ENCODE results near the gene GGTA1. TPM values are rescaled to one million over a fixed set of nuclear protein-coding genes. Genes with fewer than 3 reads are reported as not detected.
"Not testable (repeated sequence)": the region's sequence is repeated elsewhere in the genome, so short reads cannot be mapped to it uniquely, and the experiment has no call there.

GGTA1 gene
- total RNA-seq, 2 experiments from 2014 or later = 1.6 TPM; not detected in 1

- Mint-ChIP-seq H3K4me1 (peaks cover 17% of the 10 kb centered on the region), H3K27ac (no peak overlapping the region), H3K27me3 (peaks cover 48% of the 10 kb centered on the region), H3K9me3 (ENCODE audit: low read depth) (no peaks in the 10 kb centered on the region), H3K4me3 (no peak overlapping the region), H3K36me3 (peaks cover 4% of the 10 kb centered on the region)
- DNase-seq (peak; percentile 53), ATAC-seq (peak; percentile 58)
- CTCF ChIA-PET = interaction anchor here (1.2 to 1.8 kb wide), 2 partner anchors 52 to 93 kb away, joined by 3 to 4 read pairs; no protein-coding TSS in a partner anchor
Observed at GRCh38 chr9:121445986-121446385, 53.7 kb downstream of the GGTA1 start.

GRCh38 chr9:121443981-121444380 is 55.7 kb downstream of the GGTA1 start:
- Mint-ChIP-seq H3K4me1 (peaks cover 15% of the 10 kb centered on the region), H3K36me3 (peaks cover 4% of the 10 kb centered on the region), H3K27ac (no peak overlapping the region), H3K9me3 (ENCODE audit: low read depth) (no peaks in the 10 kb centered on the region), H3K4me3 (no peak overlapping the region), H3K27me3 (peaks cover 49% of the 10 kb centered on the region)
- no peak for ATAC-seq
- CTCF ChIA-PET = no interaction called here
- no peak for DNase-seq

GRCh38 chr9:121441165-121441564 is 58.5 kb downstream of the GGTA1 start:
- Mint-ChIP-seq H3K9me3 (ENCODE audit: low read depth) (no peaks in the 10 kb centered on the region), H3K27me3 (peaks cover 39% of the 10 kb centered on the region), H3K4me1 (no peaks in the 10 kb centered on the region), H3K36me3 (no peaks in the 10 kb centered on the region), H3K4me3 (no peak overlapping the region), H3K27ac (no peak overlapping the region)
- no peak for DNase-seq
- CTCF ChIA-PET = no interaction called here
- no peak for ATAC-seq

DNA sequence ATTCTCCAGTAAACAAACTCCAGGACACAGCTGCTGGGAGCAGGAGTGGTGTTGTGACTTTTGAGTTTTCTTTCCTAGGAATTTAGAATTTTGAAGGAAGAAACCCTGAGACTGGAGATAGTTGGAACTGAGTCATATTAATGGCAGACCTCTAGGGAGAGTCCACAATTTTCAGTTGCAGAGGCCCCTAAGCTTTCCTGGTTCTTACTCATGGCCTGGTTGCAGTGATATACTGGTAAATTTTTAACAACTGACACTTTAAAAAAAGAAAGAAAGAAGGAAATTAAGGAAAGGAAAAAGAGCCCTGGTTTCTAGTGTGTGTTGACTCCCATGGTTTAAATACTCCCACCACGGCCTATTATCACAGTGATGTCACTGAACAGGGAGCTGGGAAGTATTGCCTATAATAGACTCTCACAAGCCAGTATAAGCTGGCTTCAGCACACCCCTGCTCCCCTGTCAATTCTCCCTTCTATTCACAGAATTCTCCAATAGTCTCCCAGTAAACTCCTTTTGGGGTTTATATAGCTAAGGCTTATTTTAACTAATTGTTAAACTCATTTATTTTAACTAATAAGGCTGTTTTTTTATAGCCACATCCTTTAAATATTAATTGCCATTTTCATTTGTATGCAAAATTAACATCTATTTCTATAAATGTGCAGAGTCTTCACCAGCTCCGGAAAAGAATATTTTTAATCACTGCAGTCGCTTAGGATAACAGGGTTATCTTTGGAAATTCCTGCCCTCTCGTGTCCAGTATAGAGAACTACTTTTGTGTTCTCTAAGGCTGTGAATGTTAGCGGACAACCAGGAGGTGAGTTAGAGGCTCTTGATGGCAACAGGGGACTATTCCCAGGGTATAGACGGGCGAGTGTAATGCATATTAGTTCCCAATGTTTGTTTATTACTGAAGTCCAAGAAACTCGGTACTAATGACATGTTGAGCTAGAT is 59.7 kb downstream of the GGTA1 start:
- Mint-ChIP-seq H3K4me1 (no peaks in the 10 kb centered on the region), H3K27ac (no peak overlapping the region), H3K36me3 (no peaks in the 10 kb centered on the region), H3K27me3 (peaks cover 40% of the 10 kb centered on the region), H3K4me3 (no peak overlapping the region), H3K9me3 (ENCODE audit: low read depth) (no peaks in the 10 kb centered on the region)
- CTCF ChIA-PET = interaction anchor here (1.2 kb wide), 1 partner anchor 120 kb away, joined by 3 read pairs; no protein-coding TSS in a partner anchor
- ATAC-seq = no peak
- DNase-seq = no peak

- H3K27ac Mint-ChIP-seq = no peak overlapping the region
- H3K4me3 Mint-ChIP-seq = no peak overlapping the region
- H3K9me3 Mint-ChIP-seq (ENCODE audit: low read depth) = no peaks in the 10 kb centered on the region
- DNase-seq (no peak), ATAC-seq (no peak)
- H3K4me1 Mint-ChIP-seq = no peaks in the 10 kb centered on the region
- CTCF ChIA-PET = interaction anchor here (0.6 to 1.2 kb wide), 4 partner anchors 23 to 119 kb away, joined by 3 to 4 read pairs (median 4); no protein-coding TSS in a partner anchor
- H3K27me3 Mint-ChIP-seq = peaks cover 37% of the 10 kb centered on the region
- no peaks in the 10 kb centered on the region for H3K36me3 Mint-ChIP-seq
Observed at GRCh38 chr9:121439016-121439415, 60.6 kb downstream of the GGTA1 start.

GRCh38 chr9:121437891-121438290 is 61.8 kb downstream of the GGTA1 start:
- no peaks in the 10 kb centered on the region for H3K36me3 Mint-ChIP-seq

DNA sequence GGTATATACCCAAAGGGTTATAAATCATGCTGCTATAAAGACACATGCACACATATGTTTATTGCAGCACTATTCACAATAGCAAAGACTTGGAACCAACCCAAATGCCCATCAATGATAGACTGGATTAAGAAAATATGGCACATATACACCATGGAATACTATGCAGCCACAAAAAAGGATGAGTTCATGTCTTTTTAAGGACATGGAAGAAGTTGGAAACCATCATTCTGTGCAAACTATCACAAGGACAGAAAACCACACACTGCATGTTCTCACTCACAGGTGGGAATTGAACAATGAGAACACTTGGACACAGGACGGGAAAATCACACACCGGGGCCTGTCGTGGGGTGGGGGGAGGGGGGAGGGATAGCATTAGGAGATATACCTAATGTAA is 62.6 kb downstream of the GGTA1 start:
- not testable (repeated sequence) for DNase-seq; H3K4me3 Mint-ChIP-seq; H3K27ac Mint-ChIP-seq; H3K4me1 Mint-ChIP-seq; H3K36me3 Mint-ChIP-seq; H3K9me3 Mint-ChIP-seq (ENCODE audit: low read depth); ATAC-seq
- peaks cover 40% of the 10 kb centered on the region for H3K27me3 Mint-ChIP-seq
- CTCF ChIA-PET = interaction anchor here (1.7 kb wide), 1 partner anchor 26 kb away, joined by 4 read pairs; no protein-coding TSS in a partner anchor

More at GRCh38 chr9:121437891-121438290, 61.8 kb downstream of the GGTA1 start:
- H3K9me3 Mint-ChIP-seq (ENCODE audit: low read depth) = no peaks in the 10 kb centered on the region
- no peak overlapping the region for H3K27ac Mint-ChIP-seq
- no peak for ATAC-seq
- no peak for DNase-seq
- peaks cover 37% of the 10 kb centered on the region for H3K27me3 Mint-ChIP-seq
- no peak overlapping the region for H3K4me3 Mint-ChIP-seq
- no peaks in the 10 kb centered on the region for H3K4me1 Mint-ChIP-seq
- CTCF ChIA-PET = no interaction called here

DNA sequence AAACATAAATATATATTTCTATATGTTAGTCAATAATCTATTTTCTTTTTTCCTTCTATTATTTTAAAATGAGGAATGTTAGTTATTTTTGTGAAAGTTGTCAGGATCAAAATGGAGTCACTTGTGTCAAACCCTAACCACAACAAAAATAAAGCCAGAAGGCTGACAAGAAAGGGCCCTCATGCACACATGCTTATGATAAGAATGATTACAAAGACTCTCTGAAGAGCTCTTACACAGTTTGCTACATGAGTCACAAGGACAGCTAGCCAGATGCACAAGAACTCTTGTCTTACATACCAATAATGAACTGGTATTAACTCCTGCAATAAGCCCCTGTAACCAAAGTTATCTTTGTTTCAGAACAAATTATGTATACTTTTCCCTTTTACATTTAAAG is 64.7 kb downstream of the GGTA1 start:
- DNase-seq (no peak), ATAC-seq (no peak)
- CTCF ChIA-PET = no interaction called here
- Mint-ChIP-seq H3K9me3 (ENCODE audit: low read depth) (no peaks in the 10 kb centered on the region), H3K36me3 (no peaks in the 10 kb centered on the region), H3K4me1 (no peaks in the 10 kb centered on the region), H3K27me3 (peaks cover 30% of the 10 kb centered on the region), H3K4me3 (no peak overlapping the region), H3K27ac (no peak overlapping the region)

- Mint-ChIP-seq H3K27me3 (peaks cover 27% of the 10 kb centered on the region), H3K4me3 (no peak overlapping the region), H3K9me3 (ENCODE audit: low read depth) (peaks cover 2% of the 10 kb centered on the region), H3K27ac (no peak overlapping the region), H3K36me3 (peaks cover 1% of the 10 kb centered on the region), H3K4me1 (no peaks in the 10 kb centered on the region)
- ATAC-seq (no peak), DNase-seq (no peak)
- CTCF ChIA-PET = no interaction called here
Observed at GRCh38 chr9:121427899-121428298, 71.7 kb downstream of the GGTA1 start.

- no peak overlapping the region for H3K4me3 Mint-ChIP-seq
- peaks cover 28% of the 10 kb centered on the region for H3K27me3 Mint-ChIP-seq
- peaks cover 1% of the 10 kb centered on the region for H3K36me3 Mint-ChIP-seq
- peaks cover 2% of the 10 kb centered on the region for H3K9me3 Mint-ChIP-seq (ENCODE audit: low read depth)
- ATAC-seq = no peak
- DNase-seq = no peak
- no peaks in the 10 kb centered on the region for H3K4me1 Mint-ChIP-seq
- no peak overlapping the region for H3K27ac Mint-ChIP-seq
- CTCF ChIA-PET = interaction anchor here (3.7 kb wide), 1 partner anchor 104 kb away, joined by 11 read pairs; no protein-coding TSS in a partner anchor
Observed at GRCh38 chr9:121424024-121424432, 75.6 kb downstream of the GGTA1 start.

DNA sequence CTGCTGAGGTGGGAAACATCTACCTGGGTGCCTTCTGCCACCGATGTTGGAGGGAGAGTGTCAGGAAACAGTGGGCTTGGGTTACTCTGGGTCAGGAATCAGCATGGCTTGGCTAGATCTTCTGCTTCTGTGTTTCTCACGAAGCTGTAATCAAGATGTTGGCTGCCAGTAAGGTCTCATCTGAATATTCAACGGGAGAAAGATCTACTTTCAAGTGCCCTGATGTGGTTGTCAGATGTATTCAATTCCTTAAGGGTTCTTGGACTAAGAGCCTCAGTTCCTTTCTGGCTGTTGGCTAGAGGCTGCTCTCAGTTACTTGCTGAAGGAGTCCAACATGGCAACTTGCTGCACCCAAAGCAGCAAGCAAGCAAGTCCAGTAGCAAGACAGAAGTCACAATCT is 87.7 kb downstream of the GGTA1 start:
- CTCF ChIA-PET = interaction anchor here (1.1 to 3.9 kb wide), 2 partner anchors 92 to 199 kb away, joined by 5 to 14 read pairs; no protein-coding TSS in a partner anchor
- H3K36me3 Mint-ChIP-seq = no peaks in the 10 kb centered on the region
- no peak overlapping the region for H3K4me3 Mint-ChIP-seq
- H3K27me3 Mint-ChIP-seq = peaks cover 11% of the 10 kb centered on the region
- ATAC-seq (no peak), DNase-seq (no peak)
- no peaks in the 10 kb centered on the region for H3K4me1 Mint-ChIP-seq
- H3K27ac Mint-ChIP-seq = no peak overlapping the region
- no peaks in the 10 kb centered on the region for H3K9me3 Mint-ChIP-seq (ENCODE audit: low read depth)

DNA sequence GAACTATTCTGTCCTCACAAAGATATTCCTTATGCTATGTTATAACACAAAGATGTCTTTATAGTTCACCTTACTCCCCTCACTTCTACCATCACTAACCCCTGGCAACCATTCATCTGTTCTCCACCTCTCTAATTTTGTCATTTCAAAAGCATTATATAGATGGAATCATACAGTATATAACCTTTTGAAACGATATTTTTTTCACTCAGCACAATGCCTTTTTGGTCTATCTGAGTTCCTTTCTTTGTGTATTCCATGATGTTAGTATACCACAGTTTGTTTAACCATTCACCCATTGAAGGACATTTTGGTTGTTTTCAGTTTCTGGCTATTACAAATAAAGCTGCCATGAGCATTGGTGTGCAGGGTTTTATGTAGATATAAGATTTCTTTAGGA is 93.7 kb downstream of the GGTA1 start:
- no peak for DNase-seq
- H3K27me3 Mint-ChIP-seq = peaks cover 16% of the 10 kb centered on the region
- peaks cover 5% of the 10 kb centered on the region for H3K9me3 Mint-ChIP-seq (ENCODE audit: low read depth)
- CTCF ChIA-PET = interaction anchor here (1.0 kb wide), 1 partner anchor 86 kb away, joined by 3 read pairs; no protein-coding TSS in a partner anchor
- H3K36me3 Mint-ChIP-seq = peaks cover 3% of the 10 kb centered on the region
- H3K4me1 Mint-ChIP-seq = no peaks in the 10 kb centered on the region
- no peak for ATAC-seq
- H3K27ac Mint-ChIP-seq = no peak overlapping the region
- H3K4me3 Mint-ChIP-seq = no peak overlapping the region

All from activated CD8-positive, alpha-beta memory T cell treated with anti-CD3 and anti-CD28 coated beads, Interleukin-2, amount 10 ng/mL, durations not matched to agents 7 days and 5 days (primary cell).